ENCODE data around the gene ADGRG2.
"Not testable (repeated sequence)": the region's sequence is repeated elsewhere in the genome, so short reads cannot be mapped to it uniquely, and the experiment has no call there.

Gene ADGRG2

DNA sequence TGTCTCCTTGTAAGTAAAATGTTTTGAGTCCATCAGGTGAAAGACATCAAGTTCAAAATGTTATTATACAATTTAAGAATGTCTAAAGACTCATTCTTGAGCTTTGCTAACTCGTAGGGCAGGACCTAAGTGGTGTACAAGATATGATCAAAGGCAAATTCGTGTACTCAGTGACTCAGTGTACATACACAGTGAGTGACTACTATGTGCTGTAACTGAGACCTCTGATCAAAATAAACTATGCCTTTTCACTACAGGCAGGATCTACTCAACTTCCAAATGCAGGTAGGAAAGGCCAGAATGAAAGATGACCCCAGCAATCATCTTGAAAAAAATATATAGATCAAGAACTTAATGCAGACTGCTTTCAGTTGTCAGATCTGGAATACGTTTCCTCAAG lies 49.9 kb downstream of the ADGRG2 start:
- no peaks in the 10 kb centered on the region for H3K9me3 ChIP-seq (ENCODE audit: control insufficient read depth, insufficient read depth, low read depth, low read length)
- ChIA-PET POLR2A (no interaction called here), CTCF (interaction anchor here (0.6 to 1.3 kb wide), 3 partner anchors 32 to 846 kb away, joined by 3 to 5 read pairs (median 5); no protein-coding TSS in a partner anchor)
- H3K4me3 ChIP-seq (ENCODE audit: low read depth, low read length), result no peak overlapping the region
- H3K27ac ChIP-seq (ENCODE audit: extremely low read depth, low read depth, low read length), result no peak overlapping the region
- H3K4me1 ChIP-seq (ENCODE audit: control insufficient read depth, insufficient read depth, low read length), result no peaks in the 10 kb centered on the region
- H3K36me3 ChIP-seq (ENCODE audit: control insufficient read depth in 2 of 2, insufficient read depth in 1 of 2, low read length in 2 of 2), result no peaks in the 10 kb centered on the region; a peak in 1 of 3 replicates
- TF ChIP-seq ZNF24 (tag by site-specific recombination; IDR thresholded peaks at IDR 0.05) (no peak), ZNF626 (tag by site-specific recombination; IDR thresholded peaks at IDR 0.05) (no peak)

DNA sequence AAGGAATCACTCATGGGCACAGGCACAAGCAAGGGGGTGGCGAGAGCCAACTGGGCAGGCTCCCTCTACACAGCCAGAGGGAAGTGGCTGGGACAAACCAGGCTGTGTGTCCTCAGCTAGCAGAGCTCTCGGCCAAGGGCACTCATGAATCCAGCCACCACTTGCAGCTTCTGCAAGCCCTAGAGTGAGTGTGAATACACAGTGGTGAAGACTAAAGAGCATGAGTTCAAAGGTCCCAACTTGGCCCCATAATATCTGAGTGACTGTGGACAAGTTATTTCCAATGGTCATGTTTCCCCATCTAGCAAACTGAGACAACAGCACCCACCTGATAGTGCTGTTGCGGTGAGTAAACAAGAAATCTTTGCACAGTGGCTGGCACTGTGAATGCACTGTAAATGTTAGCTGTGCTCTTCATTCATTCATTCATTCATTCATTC lies 51.7 kb downstream of the ADGRG2 start:
- TF ChIP-seq, protein P1, sequence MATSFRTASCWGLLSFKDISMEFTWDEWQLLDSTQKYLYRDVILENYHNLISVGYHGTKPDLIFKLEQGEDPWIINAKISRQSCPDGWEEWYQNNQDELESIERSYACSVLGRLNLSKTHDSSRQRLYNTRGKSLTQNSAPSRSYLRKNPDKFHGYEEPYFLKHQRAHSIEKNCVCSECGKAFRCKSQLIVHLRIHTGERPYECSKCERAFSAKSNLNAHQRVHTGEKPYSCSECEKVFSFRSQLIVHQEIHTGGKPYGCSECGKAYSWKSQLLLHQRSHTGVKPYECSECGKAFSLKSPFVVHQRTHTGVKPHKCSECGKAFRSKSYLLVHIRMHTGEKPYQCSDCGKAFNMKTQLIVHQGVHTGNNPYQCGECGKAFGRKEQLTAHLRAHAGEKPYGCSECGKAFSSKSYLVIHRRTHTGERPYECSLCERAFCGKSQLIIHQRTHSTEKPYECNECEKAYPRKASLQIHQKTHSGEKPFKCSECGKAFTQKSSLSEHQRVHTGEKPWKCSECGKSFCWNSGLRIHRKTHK (tag by site-specific recombination; IDR thresholded peaks at IDR 0.05), result no peak
- TF ChIP-seq, protein P2, sequence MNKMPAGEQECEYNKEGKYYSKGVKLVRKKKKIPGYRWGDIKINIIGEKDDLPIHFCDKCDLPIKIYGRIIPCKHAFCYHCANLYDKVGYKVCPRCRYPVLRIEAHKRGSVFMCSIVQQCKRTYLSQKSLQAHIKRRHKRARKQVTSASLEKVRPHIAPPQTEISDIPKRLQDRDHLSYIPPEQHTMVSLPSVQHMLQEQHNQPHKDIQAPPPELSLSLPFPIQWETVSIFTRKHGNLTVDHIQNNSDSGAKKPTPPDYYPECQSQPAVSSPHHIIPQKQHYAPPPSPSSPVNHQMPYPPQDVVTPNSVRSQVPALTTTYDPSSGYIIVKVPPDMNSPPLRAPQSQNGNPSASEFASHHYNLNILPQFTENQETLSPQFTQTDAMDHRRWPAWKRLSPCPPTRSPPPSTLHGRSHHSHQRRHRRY (tag by site-specific recombination; IDR thresholded peaks at IDR 0.05), result no peak
- no peaks in the 10 kb centered on the region for H3K9me3 ChIP-seq (ENCODE audit: control insufficient read depth, insufficient read depth, low read depth, low read length)
- H3K4me1 ChIP-seq (ENCODE audit: control insufficient read depth, insufficient read depth, low read length), result no peaks in the 10 kb centered on the region
- CTCF ChIA-PET, result no interaction called here
- H3K36me3 ChIP-seq (ENCODE audit: control insufficient read depth in 2 of 2, insufficient read depth in 1 of 2, low read length in 2 of 2), result no peaks in the 10 kb centered on the region; a peak in 1 of 3 replicates
- no peak overlapping the region for H3K4me3 ChIP-seq (ENCODE audit: low read depth, low read length)
- H3K27ac ChIP-seq (ENCODE audit: extremely low read depth, low read depth, low read length), result no peak overlapping the region
- POLR2A ChIA-PET, result no interaction called here

DNA sequence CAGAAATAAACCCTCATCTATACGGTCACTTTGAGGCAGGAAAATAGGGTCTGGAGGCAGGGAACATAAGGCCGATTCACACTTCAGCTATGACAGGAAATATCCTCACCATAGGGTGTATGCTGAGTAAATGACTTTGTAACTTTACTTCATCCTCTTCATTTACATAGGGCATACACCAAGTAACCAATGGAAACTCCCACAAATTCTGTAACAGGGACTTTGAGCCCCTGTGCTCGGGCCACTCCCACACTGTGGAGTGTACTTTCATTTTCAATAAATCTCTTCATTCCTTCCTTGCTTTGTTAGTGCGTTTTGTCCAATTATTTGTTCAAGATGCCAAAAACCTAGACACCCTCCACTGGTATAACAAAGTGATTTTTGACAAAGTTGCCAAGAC lies 55.3 kb downstream of the ADGRG2 start:
- POLR2A ChIA-PET, CTCF ChIA-PET: not testable (repeated sequence)

DNA sequence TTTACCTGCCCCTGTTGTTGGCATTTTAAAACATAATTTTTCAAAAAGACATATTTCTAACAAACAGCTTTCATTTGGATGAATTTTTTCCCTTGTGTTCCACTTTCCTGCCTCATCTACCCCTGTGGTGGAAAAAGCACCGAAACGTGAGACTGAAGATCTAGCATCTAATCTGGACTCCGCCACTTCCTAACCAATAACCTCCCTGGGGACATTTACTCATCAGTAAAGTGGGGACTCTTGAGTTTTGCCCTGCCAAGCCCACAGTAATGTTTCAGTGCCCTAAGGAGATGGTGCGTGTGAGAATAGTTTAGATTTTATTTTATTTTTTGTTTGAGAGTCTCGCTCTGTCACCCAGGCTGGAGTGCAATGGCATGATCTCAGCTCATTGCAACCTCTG lies 56.7 kb downstream of the ADGRG2 start:
- Histone ChIP-seq H3K4me1 (ENCODE audit: control insufficient read depth, insufficient read depth, low read length) (no peaks in the 10 kb centered on the region), H3K27ac (ENCODE audit: extremely low read depth, low read depth, low read length) (no peak overlapping the region), H3K9me3 (ENCODE audit: control insufficient read depth, insufficient read depth, low read depth, low read length) (no peaks in the 10 kb centered on the region), H3K36me3 (ENCODE audit: control insufficient read depth in 2 of 2, insufficient read depth in 1 of 2, low read length in 2 of 2) (no peaks in the 10 kb centered on the region), H3K4me3 (ENCODE audit: low read depth, low read length) (no peak overlapping the region)
- ChIA-PET CTCF (interaction anchor here (0.6 kb wide), 1 partner anchor 1306 kb away, joined by 3 read pairs; no protein-coding TSS in a partner anchor), POLR2A (no interaction called here)
- TF ChIP-seq, protein P3, sequence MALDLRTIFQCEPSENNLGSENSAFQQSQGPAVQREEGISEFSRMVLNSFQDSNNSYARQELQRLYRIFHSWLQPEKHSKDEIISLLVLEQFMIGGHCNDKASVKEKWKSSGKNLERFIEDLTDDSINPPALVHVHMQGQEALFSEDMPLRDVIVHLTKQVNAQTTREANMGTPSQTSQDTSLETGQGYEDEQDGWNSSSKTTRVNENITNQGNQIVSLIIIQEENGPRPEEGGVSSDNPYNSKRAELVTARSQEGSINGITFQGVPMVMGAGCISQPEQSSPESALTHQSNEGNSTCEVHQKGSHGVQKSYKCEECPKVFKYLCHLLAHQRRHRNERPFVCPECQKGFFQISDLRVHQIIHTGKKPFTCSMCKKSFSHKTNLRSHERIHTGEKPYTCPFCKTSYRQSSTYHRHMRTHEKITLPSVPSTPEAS (tag by site-specific recombination; IDR thresholded peaks at IDR 0.05), result no peak
- TF ChIP-seq, protein P4, sequence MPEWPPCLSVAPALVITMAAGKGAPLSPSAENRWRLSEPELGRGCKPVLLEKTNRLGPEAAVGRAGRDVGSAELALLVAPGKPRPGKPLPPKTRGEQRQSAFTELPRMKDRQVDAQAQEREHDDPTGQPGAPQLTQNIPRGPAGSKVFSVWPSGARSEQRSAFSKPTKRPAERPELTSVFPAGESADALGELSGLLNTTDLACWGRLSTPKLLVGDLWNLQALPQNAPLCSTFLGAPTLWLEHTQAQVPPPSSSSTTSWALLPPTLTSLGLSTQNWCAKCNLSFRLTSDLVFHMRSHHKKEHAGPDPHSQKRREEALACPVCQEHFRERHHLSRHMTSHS (tag by site-specific recombination; IDR thresholded peaks at IDR 0.05), result no peak
- TF ChIP-seq, protein P5, sequence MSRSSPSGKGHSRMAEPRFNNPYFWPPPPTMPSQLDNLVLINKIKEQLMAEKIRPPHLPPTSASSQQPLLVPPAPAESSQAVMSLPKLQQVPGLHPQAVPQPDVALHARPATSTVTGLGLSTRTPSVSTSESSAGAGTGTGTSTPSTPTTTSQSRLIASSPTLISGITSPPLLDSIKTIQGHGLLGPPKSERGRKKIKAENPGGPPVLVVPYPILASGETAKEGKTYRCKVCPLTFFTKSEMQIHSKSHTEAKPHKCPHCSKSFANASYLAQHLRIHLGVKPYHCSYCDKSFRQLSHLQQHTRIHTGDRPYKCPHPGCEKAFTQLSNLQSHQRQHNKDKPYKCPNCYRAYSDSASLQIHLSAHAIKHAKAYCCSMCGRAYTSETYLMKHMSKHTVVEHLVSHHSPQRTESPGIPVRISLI (tag by site-specific recombination; IDR thresholded peaks at IDR 0.05), result no peak
- no peak for TF ChIP-seq KLF7 (tag by site-specific recombination; IDR thresholded peaks at IDR 0.05; ENCODE audit: borderline replicate concordance)
- no peak for TF ChIP-seq ZNF76 (tag by site-specific recombination; IDR thresholded peaks at IDR 0.05; ENCODE audit: borderline replicate concordance, low read depth)
- no peak for TF ChIP-seq ZNF560 (tag by site-specific recombination; IDR thresholded peaks at IDR 0.05; ENCODE audit: borderline replicate concordance)
- TF ChIP-seq, protein P6, sequence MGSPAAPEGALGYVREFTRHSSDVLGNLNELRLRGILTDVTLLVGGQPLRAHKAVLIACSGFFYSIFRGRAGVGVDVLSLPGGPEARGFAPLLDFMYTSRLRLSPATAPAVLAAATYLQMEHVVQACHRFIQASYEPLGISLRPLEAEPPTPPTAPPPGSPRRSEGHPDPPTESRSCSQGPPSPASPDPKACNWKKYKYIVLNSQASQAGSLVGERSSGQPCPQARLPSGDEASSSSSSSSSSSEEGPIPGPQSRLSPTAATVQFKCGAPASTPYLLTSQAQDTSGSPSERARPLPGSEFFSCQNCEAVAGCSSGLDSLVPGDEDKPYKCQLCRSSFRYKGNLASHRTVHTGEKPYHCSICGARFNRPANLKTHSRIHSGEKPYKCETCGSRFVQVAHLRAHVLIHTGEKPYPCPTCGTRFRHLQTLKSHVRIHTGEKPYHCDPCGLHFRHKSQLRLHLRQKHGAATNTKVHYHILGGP (tag by site-specific recombination; IDR thresholded peaks at IDR 0.05), result no peak
- TF ChIP-seq ZNF747 (tag by site-specific recombination; IDR thresholded peaks at IDR 0.05), result no peak
- TF ChIP-seq, protein P7, sequence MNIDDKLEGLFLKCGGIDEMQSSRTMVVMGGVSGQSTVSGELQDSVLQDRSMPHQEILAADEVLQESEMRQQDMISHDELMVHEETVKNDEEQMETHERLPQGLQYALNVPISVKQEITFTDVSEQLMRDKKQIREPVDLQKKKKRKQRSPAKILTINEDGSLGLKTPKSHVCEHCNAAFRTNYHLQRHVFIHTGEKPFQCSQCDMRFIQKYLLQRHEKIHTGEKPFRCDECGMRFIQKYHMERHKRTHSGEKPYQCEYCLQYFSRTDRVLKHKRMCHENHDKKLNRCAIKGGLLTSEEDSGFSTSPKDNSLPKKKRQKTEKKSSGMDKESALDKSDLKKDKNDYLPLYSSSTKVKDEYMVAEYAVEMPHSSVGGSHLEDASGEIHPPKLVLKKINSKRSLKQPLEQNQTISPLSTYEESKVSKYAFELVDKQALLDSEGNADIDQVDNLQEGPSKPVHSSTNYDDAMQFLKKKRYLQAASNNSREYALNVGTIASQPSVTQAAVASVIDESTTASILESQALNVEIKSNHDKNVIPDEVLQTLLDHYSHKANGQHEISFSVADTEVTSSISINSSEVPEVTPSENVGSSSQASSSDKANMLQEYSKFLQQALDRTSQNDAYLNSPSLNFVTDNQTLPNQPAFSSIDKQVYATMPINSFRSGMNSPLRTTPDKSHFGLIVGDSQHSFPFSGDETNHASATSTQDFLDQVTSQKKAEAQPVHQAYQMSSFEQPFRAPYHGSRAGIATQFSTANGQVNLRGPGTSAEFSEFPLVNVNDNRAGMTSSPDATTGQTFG (tag by site-specific recombination; IDR thresholded peaks at IDR 0.05; ENCODE audit: borderline replicate concordance), result no peak
- TF ChIP-seq SP7 (tag by site-specific recombination; IDR thresholded peaks at IDR 0.05), result no peak
- TF ChIP-seq KLF1 (tag by site-specific recombination; IDR thresholded peaks at IDR 0.05), result no peak
- TF ChIP-seq ZNF23 (tag by site-specific recombination; IDR thresholded peaks at IDR 0.05; ENCODE audit: borderline replicate concordance), result no peak
- TF ChIP-seq ZNF423 (tag by site-specific recombination; IDR thresholded peaks at IDR 0.05), result no peak
- TF ChIP-seq GLIS1 (tag by site-specific recombination; IDR thresholded peaks at IDR 0.05), result no peak

More for the DNA sequence above, 55.3 kb downstream of the ADGRG2 start:
- not testable (repeated sequence) for H3K36me3 ChIP-seq (ENCODE audit: control insufficient read depth in 2 of 2, insufficient read depth in 1 of 2, low read length in 2 of 2); H3K27ac ChIP-seq (ENCODE audit: extremely low read depth, low read depth, low read length); H3K4me1 ChIP-seq (ENCODE audit: control insufficient read depth, insufficient read depth, low read length); H3K9me3 ChIP-seq (ENCODE audit: control insufficient read depth, insufficient read depth, low read depth, low read length); H3K4me3 ChIP-seq (ENCODE audit: low read depth, low read length)

Measured in HEK293 (cell line).